ENCODE measurements around the gene SLA2.

Gene SLA2

GRCh38 chr20:36655004-36655403, 9.0 kb upstream of the SLA2 start:
- Histone ChIP-seq H3K79me2 (ENCODE audit: insufficient read depth, low read length) (no peaks in the 10 kb centered on the region), H3K27me3 (ENCODE audit: insufficient read depth, low read length, poor library complexity, severe bottlenecking) (no peaks in the 10 kb centered on the region), H3F3A (ENCODE audit: low read depth) (no peaks in the 10 kb centered on the region), H3K4me2 (ENCODE audit: low read depth, low read length, poor library complexity, severe bottlenecking) (no peak overlapping the region), H2AFZ (ENCODE audit: low read length) (no peak overlapping the region), H3K9ac (ENCODE audit: low read depth, low read length, poor library complexity, severe bottlenecking) (no peak overlapping the region), H3K9me3 (ENCODE audit: insufficient read depth, low read depth, low read length) (no peaks in the 10 kb centered on the region), H3K36me3 (ENCODE audit: insufficient read depth, low read length) (no peaks in the 10 kb centered on the region), H3K9me2 (replicated peaks; ENCODE audit: low read depth, low read length) (no peaks in the 10 kb centered on the region), H4K20me1 (ENCODE audit: insufficient read depth, low read length, poor library complexity, severe bottlenecking) (peaks cover 13% of the 10 kb centered on the region), H3K4me3 (ENCODE audit: low read length, poor library complexity, severe bottlenecking) (no peak overlapping the region), H3K4me1 (ENCODE audit: insufficient read depth, low read length, poor library complexity, severe bottlenecking) (peaks cover 7% of the 10 kb centered on the region)
- TF ChIP-seq CTCF (conservative IDR thresholded peaks at IDR 0.05; ENCODE audit: low read length) (no peak), EZH2phosphoT487 (IDR thresholded peaks at IDR 0.05; ENCODE audit: borderline replicate concordance) (no peak)

- H3F3A ChIP-seq (ENCODE audit: low read depth) = no peaks in the 10 kb centered on the region
- no peaks in the 10 kb centered on the region for H3K36me3 ChIP-seq (ENCODE audit: insufficient read depth, low read length)
- no peak overlapping the region for H3K4me3 ChIP-seq (ENCODE audit: low read length, poor library complexity, severe bottlenecking)
- H3K9me2 ChIP-seq (replicated peaks; ENCODE audit: low read depth, low read length) = no peaks in the 10 kb centered on the region
- no peak overlapping the region for H3K4me2 ChIP-seq (ENCODE audit: low read depth, low read length, poor library complexity, severe bottlenecking)
- no peaks in the 10 kb centered on the region for H3K79me2 ChIP-seq (ENCODE audit: insufficient read depth, low read length)
- TF ChIP-seq EZH2phosphoT487 (IDR thresholded peaks at IDR 0.05; ENCODE audit: borderline replicate concordance) = no peak
- no peak for TF ChIP-seq CTCF (conservative IDR thresholded peaks at IDR 0.05; ENCODE audit: low read length)
- H3K27me3 ChIP-seq (ENCODE audit: insufficient read depth, low read length, poor library complexity, severe bottlenecking) = no peaks in the 10 kb centered on the region
- H4K20me1 ChIP-seq (ENCODE audit: insufficient read depth, low read length, poor library complexity, severe bottlenecking) = peaks cover 13% of the 10 kb centered on the region
- peaks cover 7% of the 10 kb centered on the region for H3K4me1 ChIP-seq (ENCODE audit: insufficient read depth, low read length, poor library complexity, severe bottlenecking)
- no peak overlapping the region for H2AFZ ChIP-seq (ENCODE audit: low read length)
- no peaks in the 10 kb centered on the region for H3K9me3 ChIP-seq (ENCODE audit: insufficient read depth, low read depth, low read length)
- H3K9ac ChIP-seq (ENCODE audit: low read depth, low read length, poor library complexity, severe bottlenecking) = no peak overlapping the region
Measured at GRCh38 chr20:36654506-36654905, 8.5 kb upstream of the SLA2 start.

GRCh38 chr20:36653456-36653855, 7.5 kb upstream of the SLA2 start:
- Histone ChIP-seq H2AFZ (ENCODE audit: low read length) (no peak overlapping the region), H3K27me3 (ENCODE audit: insufficient read depth, low read length, poor library complexity, severe bottlenecking) (no peaks in the 10 kb centered on the region), H3F3A (ENCODE audit: low read depth) (no peaks in the 10 kb centered on the region), H3K4me3 (ENCODE audit: low read length, poor library complexity, severe bottlenecking) (no peak overlapping the region), H3K4me2 (ENCODE audit: low read depth, low read length, poor library complexity, severe bottlenecking) (no peak overlapping the region), H3K9ac (ENCODE audit: low read depth, low read length, poor library complexity, severe bottlenecking) (no peak overlapping the region), H4K20me1 (ENCODE audit: insufficient read depth, low read length, poor library complexity, severe bottlenecking) (peaks cover 7% of the 10 kb centered on the region), H3K9me3 (ENCODE audit: insufficient read depth, low read depth, low read length) (no peaks in the 10 kb centered on the region), H3K36me3 (ENCODE audit: insufficient read depth, low read length) (no peaks in the 10 kb centered on the region), H3K9me2 (replicated peaks; ENCODE audit: low read depth, low read length) (no peaks in the 10 kb centered on the region), H3K4me1 (ENCODE audit: insufficient read depth, low read length, poor library complexity, severe bottlenecking) (peaks cover under 1% of the 10 kb centered on the region), H3K79me2 (ENCODE audit: insufficient read depth, low read length) (no peaks in the 10 kb centered on the region)
- no peak for TF ChIP-seq EZH2phosphoT487 (IDR thresholded peaks at IDR 0.05; ENCODE audit: borderline replicate concordance)
- no peak for TF ChIP-seq CTCF (conservative IDR thresholded peaks at IDR 0.05; ENCODE audit: low read length)

All from Loucy (cell line).